K562 (cell line): Measurements from ENCODE around the gene SNRPD2. TPM values are rescaled to one million over a fixed set of nuclear protein-coding genes. Genes with fewer than 3 reads are reported as not detected.

Experiments
- MGA ChIP-seq: fragments of 450-650 bp; IDR thresholded peaks from 2 replicates; pipeline ENCODE4 v1.6.1; 2016; ENCODE audit warnings: mild to moderate bottlenecking, moderate library complexity
- ZBTB11 ChIP-seq, 3 experiments: fragments of 200-800 bp in 1 of 3; fragments of 250-450 bp in 1 of 3; fragments of 450-650 bp in 1 of 3; sonication (Bioruptor Pico) in 1 of 3; sonication (Bioruptor generic) in 1 of 3; formaldehyde crosslinking in 1 of 3; IDR thresholded peaks; 2 replicates each; pipeline versions ENCODE4 v1.6.1 to v1.8.0; 2016 to 2022; ENCODE audit warnings: mild to moderate bottlenecking in 2 of 3, missing genetic modification characterization in 2 of 3, missing compliant biosample characterization in 1 of 3, moderate library complexity in 1 of 3
- ZNF354B ChIP-seq: fragments of 250-450 bp; sonication (Bioruptor Pico); IDR thresholded peaks from 2 replicates; pipeline ENCODE4 v1.4.0; 2020
- polyA plus RNA-seq, 8 experiments: library from polyadenylated mRNA; depleted of rRNA in 4 of 8; stranded (reverse) in 5 of 8; unstranded in 3 of 8; fragments of >200 nt; fragmentation: Nextera tagmentation in 2 of 8; fragmentation: Illumina TruSeq in 1 of 8; extraction: Ambion mirVana in 2 of 8; extraction: Trizol in 1 of 8; gene quantifications; 2 replicates each; pipeline versions ENCODE4 v1.2.1 to v1.2.3, GENCODE V29; 2011 to 2014; ENCODE audit warnings: inconsistent platforms in 1 of 8, missing spikeins in 1 of 8
- total RNA-seq, 7 experiments: library from RNA; depleted of rRNA in 6 of 7; stranded (reverse); fragments of >200 nt in 6 of 7; fragmentation: Illumina TruSeq in 2 of 7; extraction: Trizol in 2 of 7; gene quantifications; 2 replicates each; pipeline versions ENCODE4 v1.2.1 to v1.2.3, GENCODE V29; 2011 to 2021; ENCODE audit warnings: low replicate concordance in 1 of 7
- TF ChIP-seq, protein P1 (sequence below): sonication (generic); formaldehyde crosslinking; IDR thresholded peaks from 2 replicates; pipeline ENCODE4 v1.8.0; 2023; ENCODE audit warnings: missing genetic modification reagents, mild to moderate bottlenecking, borderline replicate concordance

The SNRPD2 gene
- total and polyA plus RNA-seq, 9 of the 15 experiments (the other 6 are each of a cell fraction or from before 2014, with no cell fraction given) = 728 to 4,411 (median 1,029) TPM

GRCh38 chr19:45641274-45642105, 50.3 kb downstream of the SNRPD2 start (continued):
- TF ChIP-seq MGA = peak; percentile 83
- peak in 2 of 3 experiments; percentile 53 to 89; a peak in 4 of 6 replicates for TF ChIP-seq ZBTB11 (CRISPR knock-in tag; IDR thresholded peaks at IDR 0.05)
- TF ChIP-seq, protein P1, sequence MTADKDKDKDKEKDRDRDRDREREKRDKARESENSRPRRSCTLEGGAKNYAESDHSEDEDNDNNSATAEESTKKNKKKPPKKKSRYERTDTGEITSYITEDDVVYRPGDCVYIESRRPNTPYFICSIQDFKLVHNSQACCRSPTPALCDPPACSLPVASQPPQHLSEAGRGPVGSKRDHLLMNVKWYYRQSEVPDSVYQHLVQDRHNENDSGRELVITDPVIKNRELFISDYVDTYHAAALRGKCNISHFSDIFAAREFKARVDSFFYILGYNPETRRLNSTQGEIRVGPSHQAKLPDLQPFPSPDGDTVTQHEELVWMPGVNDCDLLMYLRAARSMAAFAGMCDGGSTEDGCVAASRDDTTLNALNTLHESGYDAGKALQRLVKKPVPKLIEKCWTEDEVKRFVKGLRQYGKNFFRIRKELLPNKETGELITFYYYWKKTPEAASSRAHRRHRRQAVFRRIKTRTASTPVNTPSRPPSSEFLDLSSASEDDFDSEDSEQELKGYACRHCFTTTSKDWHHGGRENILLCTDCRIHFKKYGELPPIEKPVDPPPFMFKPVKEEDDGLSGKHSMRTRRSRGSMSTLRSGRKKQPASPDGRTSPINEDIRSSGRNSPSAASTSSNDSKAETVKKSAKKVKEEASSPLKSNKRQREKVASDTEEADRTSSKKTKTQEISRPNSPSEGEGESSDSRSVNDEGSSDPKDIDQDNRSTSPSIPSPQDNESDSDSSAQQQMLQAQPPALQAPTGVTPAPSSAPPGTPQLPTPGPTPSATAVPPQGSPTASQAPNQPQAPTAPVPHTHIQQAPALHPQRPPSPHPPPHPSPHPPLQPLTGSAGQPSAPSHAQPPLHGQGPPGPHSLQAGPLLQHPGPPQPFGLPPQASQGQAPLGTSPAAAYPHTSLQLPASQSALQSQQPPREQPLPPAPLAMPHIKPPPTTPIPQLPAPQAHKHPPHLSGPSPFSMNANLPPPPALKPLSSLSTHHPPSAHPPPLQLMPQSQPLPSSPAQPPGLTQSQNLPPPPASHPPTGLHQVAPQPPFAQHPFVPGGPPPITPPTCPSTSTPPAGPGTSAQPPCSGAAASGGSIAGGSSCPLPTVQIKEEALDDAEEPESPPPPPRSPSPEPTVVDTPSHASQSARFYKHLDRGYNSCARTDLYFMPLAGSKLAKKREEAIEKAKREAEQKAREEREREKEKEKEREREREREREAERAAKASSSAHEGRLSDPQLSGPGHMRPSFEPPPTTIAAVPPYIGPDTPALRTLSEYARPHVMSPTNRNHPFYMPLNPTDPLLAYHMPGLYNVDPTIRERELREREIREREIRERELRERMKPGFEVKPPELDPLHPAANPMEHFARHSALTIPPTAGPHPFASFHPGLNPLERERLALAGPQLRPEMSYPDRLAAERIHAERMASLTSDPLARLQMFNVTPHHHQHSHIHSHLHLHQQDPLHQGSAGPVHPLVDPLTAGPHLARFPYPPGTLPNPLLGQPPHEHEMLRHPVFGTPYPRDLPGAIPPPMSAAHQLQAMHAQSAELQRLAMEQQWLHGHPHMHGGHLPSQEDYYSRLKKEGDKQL (CRISPR knock-in tag) = no peak
- TF ChIP-seq ZNF354B (CRISPR knock-in tag) = no peak
